Esophagus squamous epithelium (tissue), 5 donors: ENCODE data around the gene KIR2DL4. TPM values are rescaled to one million over a fixed set of nuclear protein-coding genes. Genes with fewer than 3 reads are reported as not detected.
"Not testable (repeated sequence)": the region's sequence is repeated elsewhere in the genome, so short reads cannot be mapped to it uniquely, and the experiment has no call there.

Experiments used
- DNase-seq: peaks from one replicate; lab custom pipeline; 2025; lab: John Stamatoyannopoulos, UW
- H3K27ac ChIP-seq, 4 donors: fragments of 200-600 bp; sonication (generic); one replicate each; pipeline ENCODE4 v1.5.1; 2016 to 2019; ENCODE audit warnings: mild to moderate bottlenecking in 1 of 4
- H3K27me3 ChIP-seq, 4 donors: fragments of 200-600 bp; sonication (generic); 1 replicate in 3 of 4; 2 replicates in 1 of 4; pipeline versions ENCODE4 v1.5.1 to v1.6.0; 2017 to 2021; ENCODE audit warnings: antibody characterized with exemption in 1 of 4
- H3K36me3 ChIP-seq, 3 donors: fragments of 200-600 bp; sonication (generic); one replicate each; pipeline ENCODE4 v1.5.1; 2016 to 2019
- H3K4me1 ChIP-seq, 3 donors: fragments of 200-600 bp; sonication (generic); one replicate each; pipeline ENCODE4 v1.5.1; 2017 to 2019
- H3K4me3 ChIP-seq, 4 donors: fragments of 200-600 bp; sonication (generic); 1 replicate in 3 of 4; 2 replicates in 1 of 4; pipeline ENCODE4 v1.5.1; 2016 to 2019; ENCODE audit warnings: mild to moderate bottlenecking in 2 of 4, moderate library complexity in 1 of 4
- H3K9me3 ChIP-seq, 3 donors: fragments of 200-600 bp; sonication (generic); one replicate each; pipeline ENCODE4 v1.5.1; 2016 to 2019
- POLR2A ChIP-seq, 4 donors: fragments of 450-650 bp; IDR thresholded peaks; one replicate each; pipeline ENCODE4 v1.6.1; 2017; ENCODE audit warnings: antibody characterized with exemption in 4 of 4, mild to moderate bottlenecking in 4 of 4, moderate library complexity in 3 of 4
- WGBS, 2 donors: methylation state at CpG; one replicate each; pipeline ENCODE4 v1.1.5; 2018; 5-methylcytosine and 5-hydroxymethylcytosine counted together
- intact Hi-C: fragments of 100-400 bp; cut with DNase I; formaldehyde crosslinking; loops from one replicate; pipeline ENCODE4 v1.15.0; 2022
- total RNA-seq, 4 donors: library from RNA; depleted of rRNA; stranded (reverse); fragments of >200 nt; gene quantifications; one replicate each; pipeline ENCODE4 v1.1.0, GENCODE V29; 2016
- TF ChIP-seq, protein P1 (sequence below), 6 experiments: fragments of 450-650 bp in 4 of 6; fragments of 200-600 bp in 2 of 6; sonication (generic) in 2 of 6; IDR thresholded peaks; one replicate each; pipeline ENCODE4 v1.5.1; 2016 to 2019; ENCODE audit warnings: antibody characterized with exemption in 6 of 6, mild to moderate bottlenecking in 4 of 6, moderate library complexity in 4 of 6
- donor health status: DM: yes; HTN: yes; CAD: no.

The KIR2DL4 gene
- total RNA-seq, 4 donors from 2014 or later = not detected

DNA sequence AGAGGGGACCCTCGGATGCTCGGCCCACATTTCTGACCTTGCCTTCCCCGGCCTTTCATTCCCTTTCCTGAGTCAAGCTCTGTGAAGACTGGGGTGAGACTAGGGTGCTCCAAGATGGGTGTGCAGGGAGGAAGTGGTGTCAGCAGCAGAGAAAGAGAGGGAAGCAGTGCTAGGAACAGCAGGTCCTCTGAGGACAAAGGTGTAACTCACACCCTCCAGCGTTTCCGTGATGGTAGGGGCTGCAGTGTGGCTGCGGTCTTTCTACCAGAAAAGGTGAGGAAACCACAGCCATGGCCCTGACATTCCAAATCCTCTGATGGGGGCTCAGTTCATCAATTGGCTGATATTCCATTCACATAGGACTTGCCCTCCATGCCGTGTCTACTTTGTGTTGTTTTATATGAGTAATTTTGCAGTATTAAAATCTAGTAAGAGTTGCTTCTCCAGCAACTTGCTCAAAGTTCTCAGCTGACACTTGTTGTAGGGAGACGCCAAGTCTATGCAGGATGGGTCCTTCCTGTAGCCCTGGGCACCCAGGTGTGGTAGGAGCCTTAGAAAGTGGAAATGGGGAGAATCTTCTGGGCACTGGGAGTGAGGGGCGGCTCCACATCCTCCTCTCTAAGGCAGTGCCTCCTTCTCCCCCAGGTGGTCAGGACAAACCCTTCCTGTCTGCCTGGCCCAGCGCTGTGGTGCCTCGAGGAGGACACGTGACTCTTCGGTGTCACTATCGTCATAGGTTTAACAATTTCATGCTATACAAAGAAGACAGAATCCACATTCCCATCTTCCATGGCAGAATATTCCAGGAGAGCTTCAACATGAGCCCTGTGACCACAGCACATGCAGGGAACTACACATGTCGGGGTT, 14.5 kb downstream of the KIR2DL4 start:
- WGBS, 2 donors = 61 to 93% methylated on average over 5 to 8 of the region's 15 CpGs

DNA sequence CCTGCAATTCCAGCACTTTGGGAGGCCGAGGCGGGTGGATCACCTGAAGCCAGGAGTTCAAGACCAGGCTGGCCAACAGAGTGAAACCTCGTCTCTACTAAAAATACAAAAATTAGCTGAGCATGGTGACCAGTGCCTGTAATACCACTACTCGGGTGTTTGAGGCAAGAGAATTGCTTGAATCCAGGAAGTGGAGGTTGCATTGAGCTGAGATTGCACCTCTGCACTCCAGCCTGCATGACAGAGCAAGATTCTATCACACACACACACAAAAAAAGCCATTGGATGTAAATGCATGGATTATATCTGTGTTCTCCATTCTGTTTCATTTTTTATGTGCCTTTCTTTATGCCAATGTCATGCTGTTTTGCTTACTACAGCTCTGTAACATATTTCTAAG, 21.0 kb downstream of the KIR2DL4 start:
- H3K36me3 ChIP-seq, H3K4me3 ChIP-seq, H3K4me1 ChIP-seq, H3K9me3 ChIP-seq, H3K27ac ChIP-seq, DNase-seq, intact Hi-C loops, H3K27me3 ChIP-seq: not testable (repeated sequence)
- 33 to 57% methylated on average over 1 to 4 of the region's 4 CpGs for WGBS, 2 donors

More for the DNA sequence above, 14.5 kb downstream of the KIR2DL4 start:
- H3K9me3 ChIP-seq = no peaks in the 10 kb centered on the region
- DNase-seq = no peak
- no peak for TF ChIP-seq POLR2A (IDR thresholded peaks at IDR 0.05)
- TF ChIP-seq, protein P1, sequence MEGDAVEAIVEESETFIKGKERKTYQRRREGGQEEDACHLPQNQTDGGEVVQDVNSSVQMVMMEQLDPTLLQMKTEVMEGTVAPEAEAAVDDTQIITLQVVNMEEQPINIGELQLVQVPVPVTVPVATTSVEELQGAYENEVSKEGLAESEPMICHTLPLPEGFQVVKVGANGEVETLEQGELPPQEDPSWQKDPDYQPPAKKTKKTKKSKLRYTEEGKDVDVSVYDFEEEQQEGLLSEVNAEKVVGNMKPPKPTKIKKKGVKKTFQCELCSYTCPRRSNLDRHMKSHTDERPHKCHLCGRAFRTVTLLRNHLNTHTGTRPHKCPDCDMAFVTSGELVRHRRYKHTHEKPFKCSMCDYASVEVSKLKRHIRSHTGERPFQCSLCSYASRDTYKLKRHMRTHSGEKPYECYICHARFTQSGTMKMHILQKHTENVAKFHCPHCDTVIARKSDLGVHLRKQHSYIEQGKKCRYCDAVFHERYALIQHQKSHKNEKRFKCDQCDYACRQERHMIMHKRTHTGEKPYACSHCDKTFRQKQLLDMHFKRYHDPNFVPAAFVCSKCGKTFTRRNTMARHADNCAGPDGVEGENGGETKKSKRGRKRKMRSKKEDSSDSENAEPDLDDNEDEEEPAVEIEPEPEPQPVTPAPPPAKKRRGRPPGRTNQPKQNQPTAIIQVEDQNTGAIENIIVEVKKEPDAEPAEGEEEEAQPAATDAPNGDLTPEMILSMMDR (IDR thresholded peaks at IDR 0.05) = no peak
- no peaks in the 10 kb centered on the region for H3K36me3 ChIP-seq
- H3K4me1 ChIP-seq = no peaks in the 10 kb centered on the region
- no peak overlapping the region for H3K4me3 ChIP-seq
- intact Hi-C loops = no loop called here
- no peaks in the 10 kb centered on the region for H3K27me3 ChIP-seq
- no peak overlapping the region for H3K27ac ChIP-seq

DNA sequence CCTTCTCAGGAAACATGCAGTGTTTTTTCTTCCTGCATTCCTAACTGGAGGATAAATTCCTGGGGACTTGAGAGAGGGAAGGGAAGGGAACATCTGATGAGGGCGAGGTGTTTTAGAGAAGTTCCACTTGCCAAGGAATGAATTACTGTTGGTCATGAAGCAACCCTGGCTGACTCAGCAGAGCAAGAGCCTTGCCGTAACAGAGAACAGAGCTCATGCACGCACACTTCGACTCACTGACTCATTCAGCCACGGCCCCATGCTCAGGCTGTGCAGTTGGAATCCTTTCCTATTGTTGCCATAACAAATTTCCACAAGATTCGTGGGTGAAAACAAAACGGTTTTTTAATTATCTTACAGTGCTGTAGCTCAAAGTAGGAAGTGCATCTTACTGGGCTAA, 21.9 kb downstream of the KIR2DL4 start:
- DNase-seq, H3K9me3 ChIP-seq, H3K4me3 ChIP-seq, H3K4me1 ChIP-seq, H3K27ac ChIP-seq, intact Hi-C loops, H3K27me3 ChIP-seq, H3K36me3 ChIP-seq: not testable (repeated sequence)
- 20 to 47% methylated on average over 6 to 7 of the region's 7 CpGs for WGBS, 2 donors

DNA sequence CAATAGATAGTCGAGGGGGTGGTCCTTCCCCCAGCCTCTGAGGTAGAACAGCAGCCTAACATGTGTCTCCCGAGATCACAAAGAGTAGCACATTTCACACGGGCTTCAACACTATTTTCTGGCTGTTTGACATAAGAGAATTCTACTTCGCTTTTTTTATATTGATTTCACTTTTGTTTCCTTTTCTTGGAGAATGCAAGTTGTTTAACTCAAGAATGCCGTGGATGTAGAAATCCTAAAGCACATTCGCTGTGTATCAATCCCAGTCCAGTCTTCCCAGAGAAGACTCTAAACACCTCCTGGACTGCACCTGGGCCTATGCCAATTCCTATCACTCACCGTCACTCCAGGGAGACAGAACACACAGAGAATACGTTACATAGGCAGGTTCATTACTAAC, 24.7 kb downstream of the KIR2DL4 start:
- H3K27me3 ChIP-seq, intact Hi-C loops, H3K4me3 ChIP-seq, H3K36me3 ChIP-seq, H3K27ac ChIP-seq, H3K4me1 ChIP-seq, H3K9me3 ChIP-seq, DNase-seq: not testable (repeated sequence)
- 57 to 76% methylated on average over 6 of the region's 8 CpGs for WGBS, 2 donors

DNA sequence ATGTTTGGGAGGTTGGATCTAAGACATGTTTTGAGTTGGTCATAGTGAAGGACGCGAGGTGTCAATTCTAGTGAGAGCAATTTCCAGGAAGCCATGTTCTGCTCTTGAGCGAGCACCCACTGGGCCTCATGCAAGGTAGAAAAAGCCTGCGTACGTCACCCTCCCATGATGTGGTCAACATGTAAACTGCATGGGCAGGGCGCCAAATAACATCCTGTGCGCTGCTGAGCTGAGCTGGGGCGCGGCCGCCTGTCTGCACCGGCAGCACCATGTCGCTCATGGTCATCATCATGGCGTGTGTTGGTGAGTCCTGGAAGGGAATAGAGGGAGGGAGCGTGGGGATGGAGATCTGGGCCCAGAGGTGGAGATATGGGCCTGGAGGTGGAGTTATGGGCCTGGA, 29.1 kb downstream of the KIR2DL4 start, which contains the start of gene KIR2DS4:
Gene KIR2DS4 (plus strand): TSS at position 181 of the 400 bp plus-strand sequence.
- H3K36me3 ChIP-seq, intact Hi-C loops, DNase-seq, H3K4me1 ChIP-seq, H3K4me3 ChIP-seq, H3K27me3 ChIP-seq, H3K9me3 ChIP-seq, H3K27ac ChIP-seq: not testable (repeated sequence)
- 85 to 90% methylated on average over 3 to 10 of the region's 14 CpGs for WGBS, 2 donors

DNA sequence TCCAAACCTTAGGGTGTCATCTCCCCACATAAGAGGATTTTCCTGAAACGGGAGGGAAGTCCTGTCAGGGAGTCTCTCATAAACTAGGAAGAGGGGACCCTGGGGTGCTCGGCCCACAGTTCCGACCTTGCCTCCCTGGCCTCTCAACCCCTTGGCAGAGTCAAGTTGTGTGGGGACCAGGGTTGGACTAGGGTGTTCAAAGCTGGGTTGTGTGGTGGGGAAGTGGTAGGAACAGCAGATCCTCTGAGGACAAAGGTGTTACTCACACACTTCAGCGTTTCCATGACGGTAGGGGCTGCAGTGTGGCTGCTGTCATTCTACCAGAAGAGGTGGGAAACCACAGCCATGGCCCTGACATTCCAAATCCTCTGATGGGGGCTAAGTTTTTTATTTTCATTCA, 31.7 kb downstream of the KIR2DL4 start:
- H3K36me3 ChIP-seq, H3K4me1 ChIP-seq, DNase-seq, H3K9me3 ChIP-seq, intact Hi-C loops, H3K27ac ChIP-seq, H3K27me3 ChIP-seq, H3K4me3 ChIP-seq: not testable (repeated sequence)
- WGBS, 2 donors = no CpG with 5 or more reads among the region's 5 CpGs

DNA sequence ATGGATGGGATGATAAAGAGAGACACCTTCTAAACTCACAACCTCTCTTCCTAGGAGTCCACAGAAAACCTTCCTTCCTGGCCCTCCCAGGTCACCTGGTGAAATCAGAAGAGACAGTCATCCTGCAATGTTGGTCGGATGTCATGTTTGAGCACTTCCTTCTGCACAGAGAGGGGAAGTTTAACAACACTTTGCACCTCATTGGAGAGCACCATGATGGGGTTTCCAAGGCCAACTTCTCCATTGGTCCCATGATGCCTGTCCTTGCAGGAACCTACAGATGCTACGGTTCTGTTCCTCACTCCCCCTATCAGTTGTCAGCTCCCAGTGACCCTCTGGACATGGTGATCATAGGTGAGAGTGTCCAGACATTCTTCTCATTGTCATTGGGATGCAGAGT, 34.1 kb downstream of the KIR2DL4 start:
- H3K9me3 ChIP-seq, H3K36me3 ChIP-seq, H3K27me3 ChIP-seq, H3K4me3 ChIP-seq, H3K27ac ChIP-seq, H3K4me1 ChIP-seq, DNase-seq, intact Hi-C loops: not testable (repeated sequence)
- WGBS, 2 donors = 43 to 100% methylated on average over 1 of the region's 2 CpGs

DNA sequence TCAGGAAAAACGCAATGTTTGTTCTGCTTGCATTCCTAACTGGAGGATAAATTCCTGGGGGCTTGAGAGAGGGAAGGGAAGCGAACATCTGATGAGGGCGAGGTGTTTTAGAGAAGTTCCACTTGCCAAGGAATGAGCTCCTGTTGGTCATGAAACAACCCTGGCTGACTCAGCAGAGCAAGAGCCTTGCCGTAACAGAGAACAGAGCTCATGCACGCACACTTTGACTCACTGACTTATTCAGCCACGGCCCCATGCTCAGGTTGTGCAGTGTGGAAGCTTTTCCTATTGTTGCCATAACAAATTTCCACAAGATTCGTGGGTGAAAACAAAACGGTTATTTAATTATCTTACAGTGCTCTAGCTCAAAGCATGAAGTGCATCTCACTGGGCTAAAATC, 39.8 kb downstream of the KIR2DL4 start:
- H3K36me3 ChIP-seq, H3K27me3 ChIP-seq, intact Hi-C loops, H3K4me3 ChIP-seq, H3K27ac ChIP-seq, DNase-seq, H3K4me1 ChIP-seq, H3K9me3 ChIP-seq: not testable (repeated sequence)
- WGBS, 2 donors = 55 to 57% methylated on average over 3 to 6 of the region's 8 CpGs

DNA sequence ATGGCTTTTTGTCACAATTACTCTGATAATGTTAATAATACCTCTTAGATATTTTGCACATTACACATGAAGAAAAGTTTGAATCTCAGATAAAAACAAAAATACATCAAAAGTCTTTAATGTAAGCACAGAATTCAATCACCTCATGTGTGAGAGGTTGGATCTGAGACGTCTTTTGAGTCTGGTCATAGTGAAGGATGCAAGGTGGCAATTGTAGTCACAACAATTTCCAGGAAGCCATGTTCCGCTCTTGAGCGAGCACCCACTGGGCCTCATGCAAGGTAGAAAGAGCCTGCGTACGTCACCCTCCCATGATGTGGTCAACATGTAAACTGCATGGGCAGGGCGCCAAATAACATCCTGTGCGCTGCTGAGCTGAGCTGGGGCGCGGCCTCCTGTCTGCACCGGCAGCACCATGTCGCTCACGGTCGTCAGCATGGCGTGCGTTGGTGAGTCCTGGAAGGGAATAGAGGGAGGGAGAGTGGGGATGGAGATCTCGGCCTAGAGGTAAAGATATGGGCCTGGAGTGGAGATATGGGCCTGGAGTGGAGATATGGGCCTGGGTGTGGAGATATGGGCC, 46.7 kb downstream of the KIR2DL4 start, which contains the start of gene KIR3DL2:
Gene KIR3DL2 (plus strand): TSS at position 383 of the 580 bp plus-strand sequence. CDS start 33 bp downstream, at position 416.
- H3K9me3 ChIP-seq, H3K4me3 ChIP-seq, H3K4me1 ChIP-seq, H3K27me3 ChIP-seq, H3K36me3 ChIP-seq, intact Hi-C loops, DNase-seq, H3K27ac ChIP-seq: not testable (repeated sequence)
- 70 to 73% methylated on average over 6 to 15 of the region's 16 CpGs for WGBS, 2 donors
